ENCODE results near the gene ILF3.

The ILF3 gene

GRCh38 chr19:10678813-10679212, 24.7 kb downstream of the ILF3 start:
- no peak for DNase-seq

- DNase-seq: no peak
These were observed 25.6 kb downstream of the ILF3 start for GRCh38 chr19:10679743-10680142.

- no peak for DNase-seq
These were observed 26.5 kb downstream of the ILF3 start for GRCh38 chr19:10680545-10681135.

GRCh38 chr19:10681658-10682057, 27.5 kb downstream of the ILF3 start:
- DNase-seq: no peak

GRCh38 chr19:10682397-10683063, 28.4 kb downstream of the ILF3 start:
- DNase-seq: no peak

- no peak for DNase-seq
These were observed 28.9 kb downstream of the ILF3 start for GRCh38 chr19:10683064-10683426.

GRCh38 chr19:10683582-10683981, 29.4 kb downstream of the ILF3 start:
- DNase-seq: no peak

- DNase-seq: no peak
These were observed 31.1 kb downstream of the ILF3 start for GRCh38 chr19:10685210-10685609.

- DNase-seq: no peak
These were observed 32.0 kb downstream of the ILF3 start for GRCh38 chr19:10686193-10686592.

- no peak for DNase-seq
These were observed 32.7 kb downstream of the ILF3 start for GRCh38 chr19:10686661-10687517.

- no peak for DNase-seq
These were observed 33.6 kb downstream of the ILF3 start for GRCh38 chr19:10687518-10688288.

GRCh38 chr19:10688545-10689280, 34.6 kb downstream of the ILF3 start:
- DNase-seq: no peak

GRCh38 chr19:10690341-10690781, 36.2 kb downstream of the ILF3 start:
- DNase-seq: no peak

GRCh38 chr19:10691178-10691881, 37.2 kb downstream of the ILF3 start:
- DNase-seq: no peak

GRCh38 chr19:10691883-10692282, 37.7 kb downstream of the ILF3 start:
- no peak for DNase-seq

GRCh38 chr19:10692673-10693264, 38.6 kb downstream of the ILF3 start:
- no peak for DNase-seq

- DNase-seq: no peak
These were observed 40.7 kb downstream of the ILF3 start for GRCh38 chr19:10694706-10695307.

- DNase-seq: peak; percentile 94
These were observed 41.6 kb downstream of the ILF3 start for GRCh38 chr19:10695401-10696398.

- DNase-seq: no peak
These were observed 45.6 kb downstream of the ILF3 start for GRCh38 chr19:10699650-10700335.
